ENCODE measurements around the gene SP110.
"Not testable (repeated sequence)": the region's sequence is repeated elsewhere in the genome, so short reads cannot be mapped to it uniquely, and the experiment has no call there.

Gene SP110

GRCh38 chr2:230124757-230125431 is 94.9 kb downstream of the SP110 start:
- no peak for DNase-seq (ENCODE audit: low spot score)

GRCh38 chr2:230124235-230124634 is 95.5 kb downstream of the SP110 start:
- DNase-seq (ENCODE audit: low spot score): no peak

- DNase-seq (ENCODE audit: low spot score): not testable (repeated sequence)
These were observed 99.4 kb downstream of the SP110 start for GRCh38 chr2:230120376-230120775.

- not testable (repeated sequence) for DNase-seq (ENCODE audit: low spot score)
These were observed 100.0 kb downstream of the SP110 start for GRCh38 chr2:230119827-230120226.

Measured in iPS-NIHi11 (cell line).